GM23338 (cell line): ENCODE results near the gene LIPM.

ENCODE experiments used
- CREB1 ChIP-seq: fragments of 250-450 bp; sonication (Bioruptor Pico); IDR thresholded peaks from 2 replicates; pipeline ENCODE4 v1.5.0; 2020; ENCODE audit warnings: low read depth, mild to moderate bottlenecking, moderate library complexity
- CTCF ChIP-seq, 2 experiments: fragments of 200-600 bp in 1 of 2; sonication (generic) in 1 of 2; conservative IDR thresholded peaks; 2 replicates each; pipeline versions ENCODE4 v1.5.1 to v1.6.1; 2016 to 2017; ENCODE audit warnings: antibody characterized with exemption in 2 of 2, low read depth in 2 of 2, mild to moderate bottlenecking in 2 of 2, moderate library complexity in 1 of 2
- EZH2 ChIP-seq: fragments of 200-600 bp; sonication (generic); IDR thresholded peaks from one replicate; pipeline ENCODE4 v1.8.0; 2017; ENCODE audit warnings: antibody characterized with exemption, mild to moderate bottlenecking, low read depth; ENCODE audit not compliant: unreplicated experiment
- EZH2phosphoT487 ChIP-seq: fragments of 200-600 bp; sonication (generic); IDR thresholded peaks from one replicate; pipeline ENCODE4 v1.8.1; 2018; ENCODE audit warnings: antibody characterized with exemption; ENCODE audit not compliant: unreplicated experiment
- POLR2AphosphoS5 ChIP-seq: IDR thresholded peaks from 2 replicates; pipeline ENCODE4 v1.6.1; 2016; ENCODE audit warnings: antibody characterized with exemption, low read depth
- REST ChIP-seq: IDR thresholded peaks from one replicate; pipeline ENCODE4 v1.6.1; 2018; ENCODE audit warnings: antibody characterized with exemption; ENCODE audit not compliant: unreplicated experiment

- no peak for TF ChIP-seq CTCF (conservative IDR thresholded peaks at IDR 0.05; ENCODE audit: low read depth in 2 of 2)
- TF ChIP-seq CREB1 (CRISPR knock-in tag): no peak
- no peak for TF ChIP-seq POLR2AphosphoS5
- no peak for TF ChIP-seq EZH2
- TF ChIP-seq EZH2phosphoT487: no peak
- no peak for TF ChIP-seq REST
Measured at GRCh38 chr10:88870089-88870488, 67.6 kb downstream of the LIPM start.
